GM18502 (cell line): ENCODE data around the gene ZBTB44.
"Not testable (repeated sequence)": the region's sequence is repeated elsewhere in the genome, so short reads cannot be mapped to it uniquely, and the experiment has no call there.

Experiments used
- ATAC-seq: cut with Tn5 transposase; IDR thresholded peaks from one replicate; pipeline ENCODE4 v1.9.1; 2021; ENCODE audit warnings: mild to moderate bottlenecking; ENCODE audit not compliant: unreplicated experiment, poor library complexity

Gene ZBTB44

GRCh38 chr11:130202009-130202817, 112.5 kb downstream of the ZBTB44 start:
- ATAC-seq = no peak

GRCh38 chr11:130201026-130201425, 113.7 kb downstream of the ZBTB44 start:
- ATAC-seq = no peak

GRCh38 chr11:130199792-130200191, 114.9 kb downstream of the ZBTB44 start:
- no peak for ATAC-seq

DNA sequence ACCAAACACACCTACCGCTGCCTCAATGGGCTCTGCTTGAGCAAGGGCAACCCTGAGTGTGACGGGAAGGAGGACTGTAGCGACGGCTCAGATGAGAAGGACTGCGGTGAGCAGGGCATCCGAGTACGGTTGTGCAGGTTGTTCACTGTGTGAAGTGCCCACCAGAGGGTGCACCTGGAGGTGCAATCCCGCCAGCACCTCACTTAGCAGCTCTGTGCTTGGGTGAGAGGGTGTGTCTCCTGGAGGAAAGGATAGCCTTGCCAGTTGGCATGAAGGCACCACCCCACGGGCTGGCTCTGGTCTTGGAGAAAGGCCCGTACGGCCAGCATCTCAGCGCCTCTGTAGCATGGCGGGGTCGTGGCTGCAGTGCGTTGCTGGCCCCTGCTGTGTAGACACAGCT, 115.8 kb downstream of the ZBTB44 start:
- ATAC-seq = no peak

DNA sequence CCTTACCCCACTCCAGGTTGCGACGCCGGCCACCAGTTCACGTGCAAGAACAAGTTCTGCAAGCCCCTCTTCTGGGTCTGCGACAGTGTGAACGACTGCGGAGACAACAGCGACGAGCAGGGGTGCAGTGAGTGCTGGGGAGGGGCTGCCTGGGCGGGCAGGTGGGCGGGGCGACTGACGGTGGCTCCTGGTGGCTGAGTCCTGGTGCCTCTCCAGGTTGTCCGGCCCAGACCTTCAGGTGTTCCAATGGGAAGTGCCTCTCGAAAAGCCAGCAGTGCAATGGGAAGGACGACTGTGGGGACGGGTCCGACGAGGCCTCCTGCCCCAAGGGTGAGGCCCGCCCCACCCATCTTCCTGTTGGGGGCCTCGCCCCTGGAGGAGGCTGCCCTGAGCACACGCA, 116.4 kb downstream of the ZBTB44 start:
- no peak for ATAC-seq

- no peak for ATAC-seq
Measured at GRCh38 chr11:130197386-130198035, 117.2 kb downstream of the ZBTB44 start.

- ATAC-seq = no peak
Measured at GRCh38 chr11:130194241-130195023, 120.3 kb downstream of the ZBTB44 start.

DNA sequence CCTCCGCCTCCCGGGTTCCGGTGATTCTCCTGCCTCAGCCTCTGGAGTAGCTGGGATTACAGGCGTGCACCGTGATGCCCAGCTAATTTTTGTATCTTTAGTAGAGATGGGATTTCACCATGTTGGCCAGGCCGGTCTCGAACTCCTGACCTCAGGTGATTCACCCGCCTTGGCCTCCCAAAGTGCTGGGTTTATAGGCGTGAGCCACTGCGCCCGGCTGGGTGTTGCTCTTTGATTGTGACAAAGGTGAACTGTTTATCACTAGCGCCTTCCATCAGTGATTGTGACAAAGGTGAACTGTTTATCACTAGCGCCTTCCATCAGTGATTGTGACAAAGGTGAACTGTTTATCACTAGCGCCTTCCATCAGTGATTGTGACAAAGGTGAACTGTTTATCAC, 121.2 kb downstream of the ZBTB44 start:
- not testable (repeated sequence) for ATAC-seq

DNA sequence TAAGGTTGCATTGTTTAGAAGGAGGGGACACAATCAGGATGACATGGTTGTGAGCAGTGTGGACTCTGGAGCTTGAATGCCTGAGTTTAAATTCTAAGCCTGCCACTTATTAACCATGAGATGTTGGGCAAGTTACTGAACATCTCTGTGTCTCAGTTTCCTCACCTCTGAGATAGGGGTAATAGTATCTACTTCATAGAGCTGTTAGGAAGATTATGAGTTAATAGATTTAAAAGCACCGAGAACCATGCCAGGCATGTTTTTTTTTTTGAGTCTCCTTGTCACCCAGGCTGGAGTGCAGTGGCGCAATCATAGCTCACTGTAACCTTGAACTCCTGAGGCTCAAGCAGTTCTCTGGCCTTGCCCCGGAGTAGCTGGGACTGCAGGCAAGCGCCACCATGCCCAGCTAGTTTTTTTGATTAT, 121.9 kb downstream of the ZBTB44 start:
- no peak for ATAC-seq

- no peak for ATAC-seq
Measured at GRCh38 chr11:130191896-130192295, 122.8 kb downstream of the ZBTB44 start.

GRCh38 chr11:130190371-130190881, 124.3 kb downstream of the ZBTB44 start:
- ATAC-seq = no peak

DNA sequence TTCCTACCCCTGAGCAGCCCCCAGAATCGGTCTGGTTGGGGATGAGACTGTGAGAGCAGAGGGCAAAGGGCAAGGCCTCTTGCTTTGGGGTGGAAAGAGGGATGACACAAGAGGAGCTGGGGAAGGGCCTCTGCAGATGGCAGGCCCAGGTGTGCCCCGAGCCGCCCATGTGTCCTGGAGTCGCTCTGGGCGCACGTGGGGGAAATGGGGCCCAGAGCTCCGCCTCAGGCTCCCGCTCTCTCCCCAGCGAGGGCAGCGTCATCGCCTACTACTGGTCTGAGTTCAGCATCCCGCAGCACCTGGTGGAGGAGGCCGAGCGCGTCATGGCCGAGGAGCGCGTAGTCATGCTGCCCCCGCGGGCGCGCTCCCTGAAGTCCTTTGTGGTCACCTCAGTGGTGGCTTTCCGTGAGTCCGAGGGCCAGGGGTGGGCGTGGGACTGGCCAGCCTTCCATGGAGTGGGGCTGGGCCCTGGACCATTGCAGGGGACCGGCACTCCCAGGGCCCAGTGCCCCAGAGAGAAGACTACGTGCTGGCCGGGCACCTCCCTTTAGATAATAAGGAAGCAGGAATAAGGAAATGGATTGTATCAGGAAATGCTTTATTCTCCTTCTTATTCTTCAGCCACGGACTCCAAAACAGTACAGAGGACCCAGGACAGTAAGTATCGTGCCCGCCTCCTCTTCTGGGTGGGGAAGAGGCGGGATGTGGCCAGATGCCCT, 125.1 kb downstream of the ZBTB44 start:
- no peak for ATAC-seq

GRCh38 chr11:130188585-130189347, 126.0 kb downstream of the ZBTB44 start:
- ATAC-seq = no peak

DNA sequence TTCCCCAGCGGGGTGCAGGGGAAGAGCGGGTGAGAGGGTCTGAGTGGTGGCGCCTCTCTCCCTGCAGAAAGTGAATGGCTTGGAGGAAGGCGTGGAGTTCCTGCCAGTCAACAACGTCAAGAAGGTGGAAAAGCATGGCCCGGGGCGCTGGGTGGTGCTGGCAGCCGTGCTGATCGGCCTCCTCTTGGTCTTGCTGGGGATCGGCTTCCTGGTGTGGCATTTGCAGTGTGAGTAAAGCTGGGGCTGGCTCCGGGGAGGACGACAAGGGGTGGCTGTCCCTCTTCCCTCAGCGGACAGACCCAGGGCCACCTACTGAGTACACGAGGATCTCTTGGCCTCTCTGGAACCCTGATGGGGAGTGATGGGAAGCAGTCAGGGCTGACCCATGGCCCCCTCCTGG, 126.7 kb downstream of the ZBTB44 start:
- no peak for ATAC-seq

- ATAC-seq = no peak
Measured at GRCh38 chr11:130187096-130187495, 127.6 kb downstream of the ZBTB44 start.

- no peak for ATAC-seq
Measured at GRCh38 chr11:130183878-130184610, 130.7 kb downstream of the ZBTB44 start.

- peak; percentile 52 for ATAC-seq
Measured at GRCh38 chr11:130181295-130182272, 133.1 kb downstream of the ZBTB44 start.

- peak; percentile 6 for ATAC-seq
Measured at GRCh38 chr11:130180896-130181294, 133.8 kb downstream of the ZBTB44 start.
